IPS-NIHi7 (cell line): ENCODE measurements around the gene PRDX2.

Experiments used
- DNase-seq: peaks from one replicate; pipeline ENCODE4 v3.0.0; 2012; ENCODE audit warnings: mixed read lengths; ENCODE audit errors: extremely low spot score

Gene PRDX2

DNA sequence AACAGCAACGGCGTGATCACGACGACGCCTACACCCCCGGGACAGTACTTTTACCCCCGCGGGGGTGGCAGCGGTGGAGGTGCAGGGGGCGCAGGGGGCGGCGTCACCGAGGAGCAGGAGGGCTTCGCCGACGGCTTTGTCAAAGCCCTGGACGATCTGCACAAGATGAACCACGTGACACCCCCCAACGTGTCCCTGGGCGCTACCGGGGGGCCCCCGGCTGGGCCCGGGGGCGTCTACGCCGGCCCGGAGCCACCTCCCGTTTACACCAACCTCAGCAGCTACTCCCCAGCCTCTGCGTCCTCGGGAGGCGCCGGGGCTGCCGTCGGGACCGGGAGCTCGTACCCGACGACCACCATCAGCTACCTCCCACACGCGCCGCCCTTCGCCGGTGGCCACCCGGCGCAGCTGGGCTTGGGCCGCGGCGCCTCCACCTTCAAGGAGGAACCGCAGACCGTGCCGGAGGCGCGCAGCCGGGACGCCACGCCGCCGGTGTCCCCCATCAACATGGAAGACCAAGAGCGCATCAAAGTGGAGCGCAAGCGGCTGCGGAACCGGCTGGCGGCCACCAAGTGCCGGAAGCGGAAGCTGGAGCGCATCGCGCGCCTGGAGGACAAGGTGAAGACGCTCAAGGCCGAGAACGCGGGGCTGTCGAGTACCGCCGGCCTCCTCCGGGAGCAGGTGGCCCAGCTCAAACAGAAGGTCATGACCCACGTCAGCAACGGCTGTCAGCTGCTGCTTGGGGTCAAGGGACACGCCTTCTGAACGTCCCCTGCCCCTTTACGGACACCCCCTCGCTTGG, 9.3 kb downstream of the PRDX2 start:
- no peak for DNase-seq

DNA sequence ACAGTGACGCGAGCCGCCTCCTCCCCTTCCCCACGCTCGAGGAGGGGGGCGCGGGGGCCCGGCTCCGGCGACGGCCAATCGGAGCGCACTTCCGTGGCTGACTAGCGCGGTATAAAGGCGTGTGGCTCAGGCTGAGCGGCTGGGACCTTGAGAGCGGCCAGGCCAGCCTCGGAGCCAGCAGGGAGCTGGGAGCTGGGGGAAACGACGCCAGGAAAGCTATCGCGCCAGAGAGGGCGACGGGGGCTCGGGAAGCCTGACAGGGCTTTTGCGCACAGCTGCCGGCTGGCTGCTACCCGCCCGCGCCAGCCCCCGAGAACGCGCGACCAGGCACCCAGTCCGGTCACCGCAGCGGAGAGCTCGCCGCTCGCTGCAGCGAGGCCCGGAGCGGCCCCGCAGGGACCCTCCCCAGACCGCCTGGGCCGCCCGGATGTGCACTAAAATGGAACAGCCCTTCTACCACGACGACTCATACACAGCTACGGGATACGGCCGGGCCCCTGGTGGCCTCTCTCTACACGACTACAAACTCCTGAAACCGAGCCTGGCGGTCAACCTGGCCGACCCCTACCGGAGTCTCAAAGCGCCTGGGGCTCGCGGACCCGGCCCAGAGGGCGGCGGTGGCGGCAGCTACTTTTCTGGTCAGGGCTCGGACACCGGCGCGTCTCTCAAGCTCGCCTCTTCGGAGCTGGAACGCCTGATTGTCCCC, 10.1 kb downstream of the PRDX2 start, which contains the start of gene JUNB:
JUNB (plus strand) TSS at position 142 of the 706 bp plus-strand sequence; CDS start at position 428, 286 bp downstream.
- peak; percentile 73 for DNase-seq

- DNase-seq = no peak
Measured at GRCh38 chr19:12790628-12791344, 10.8 kb downstream of the PRDX2 start.

DNA sequence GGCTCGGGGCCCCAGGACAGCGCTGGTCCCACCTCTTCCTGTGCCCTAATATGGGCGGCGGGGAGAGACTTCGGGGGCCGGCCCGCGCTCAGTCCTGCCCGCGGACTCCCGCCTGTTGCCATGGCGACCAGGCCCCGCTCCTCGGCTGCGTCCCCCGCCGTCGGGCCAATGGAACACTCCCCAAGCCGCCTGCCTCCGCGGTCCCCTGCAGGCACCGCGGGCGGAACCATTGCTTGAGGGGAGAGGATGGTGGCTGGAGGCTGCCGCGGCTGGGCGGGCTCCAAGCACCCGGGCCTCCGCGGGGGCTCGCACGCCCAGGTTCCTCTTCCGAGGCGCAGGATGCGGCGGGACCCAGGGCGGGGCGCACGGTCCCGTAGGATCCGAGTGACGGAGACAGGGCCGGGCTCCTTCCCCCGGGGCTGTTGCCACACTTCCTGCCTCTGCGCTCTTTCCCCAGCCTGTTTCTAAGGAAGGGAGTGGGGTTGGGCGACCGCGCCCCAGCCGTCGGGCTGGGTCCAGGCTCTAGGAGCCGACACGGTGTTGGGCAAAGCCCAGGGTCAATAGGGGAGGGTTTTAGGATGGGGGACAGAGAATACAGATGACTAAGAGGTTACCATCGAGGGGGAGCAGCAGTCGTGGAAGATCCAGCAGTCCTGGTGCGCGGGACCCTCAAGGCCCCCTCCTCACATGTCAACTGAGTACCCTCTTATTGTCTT, 11.5 kb downstream of the PRDX2 start:
- peak; percentile 92 for DNase-seq

GRCh38 chr19:12789098-12789903, 12.3 kb downstream of the PRDX2 start:
- no peak for DNase-seq

- no peak for DNase-seq
Measured at GRCh38 chr19:12788682-12789097, 12.9 kb downstream of the PRDX2 start.

DNA sequence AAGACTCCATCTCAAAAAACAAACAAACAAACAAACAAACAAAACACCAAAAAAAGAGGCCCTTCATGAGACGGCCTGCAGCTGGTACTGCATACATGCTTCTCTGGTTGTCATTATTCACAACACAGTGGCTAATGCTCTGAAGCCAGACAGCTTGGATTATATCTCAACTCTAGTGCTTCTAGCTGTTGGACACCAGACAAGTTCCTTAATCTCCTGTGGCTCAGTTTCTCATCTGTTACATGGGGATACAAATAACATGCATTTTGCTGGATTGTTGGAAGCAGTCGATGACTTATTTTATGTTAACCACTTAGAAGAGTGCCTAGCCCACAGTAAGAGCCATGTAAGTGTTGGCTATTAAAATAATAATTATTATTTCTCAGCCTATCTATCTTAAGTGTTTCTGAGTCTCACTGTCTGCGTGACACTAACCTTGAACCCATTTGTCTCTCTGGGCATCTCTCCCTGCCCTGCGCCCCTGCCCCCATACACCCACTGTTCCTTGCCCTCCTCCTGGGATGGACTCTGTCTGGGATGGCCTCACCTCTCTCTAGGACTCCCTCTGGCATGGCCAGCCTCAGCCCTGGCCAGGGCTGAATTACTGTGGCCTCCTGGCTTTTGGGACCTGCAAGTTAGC, 13.4 kb downstream of the PRDX2 start:
- DNase-seq = no peak

- no peak for DNase-seq
Measured at GRCh38 chr19:12787458-12787857, 14.1 kb downstream of the PRDX2 start.

- no peak for DNase-seq
Measured at GRCh38 chr19:12786952-12787351, 14.6 kb downstream of the PRDX2 start.

GRCh38 chr19:12786141-12786870, 15.3 kb downstream of the PRDX2 start:
- no peak for DNase-seq

DNA sequence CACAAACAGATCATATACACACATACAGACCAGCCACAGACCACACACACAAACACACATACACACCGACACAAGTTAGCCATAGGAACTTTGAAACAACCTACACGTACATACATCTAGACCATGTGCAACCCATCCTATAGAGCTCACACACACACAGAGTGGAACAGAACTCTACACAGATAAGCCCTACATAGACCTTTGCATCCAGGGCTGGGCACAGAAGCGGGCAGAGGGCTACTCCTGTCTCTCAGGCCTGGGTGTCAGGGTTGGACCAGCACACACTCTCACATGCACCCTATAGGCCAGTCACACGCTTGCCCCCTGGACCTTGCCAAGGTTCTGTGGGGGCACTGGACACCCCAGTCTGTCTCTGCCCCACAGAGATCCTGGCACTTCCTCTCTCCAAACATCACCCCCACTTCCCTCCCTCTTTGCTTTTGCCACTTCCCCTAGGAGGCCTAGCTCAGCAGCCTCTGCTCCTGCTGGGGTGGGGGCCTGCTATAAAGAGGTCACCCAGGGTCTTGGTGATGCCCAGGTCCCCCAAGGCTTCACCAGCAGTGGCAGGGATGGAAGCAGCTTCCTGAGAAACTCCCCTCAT, 16.1 kb downstream of the PRDX2 start:
- DNase-seq = no peak

DNA sequence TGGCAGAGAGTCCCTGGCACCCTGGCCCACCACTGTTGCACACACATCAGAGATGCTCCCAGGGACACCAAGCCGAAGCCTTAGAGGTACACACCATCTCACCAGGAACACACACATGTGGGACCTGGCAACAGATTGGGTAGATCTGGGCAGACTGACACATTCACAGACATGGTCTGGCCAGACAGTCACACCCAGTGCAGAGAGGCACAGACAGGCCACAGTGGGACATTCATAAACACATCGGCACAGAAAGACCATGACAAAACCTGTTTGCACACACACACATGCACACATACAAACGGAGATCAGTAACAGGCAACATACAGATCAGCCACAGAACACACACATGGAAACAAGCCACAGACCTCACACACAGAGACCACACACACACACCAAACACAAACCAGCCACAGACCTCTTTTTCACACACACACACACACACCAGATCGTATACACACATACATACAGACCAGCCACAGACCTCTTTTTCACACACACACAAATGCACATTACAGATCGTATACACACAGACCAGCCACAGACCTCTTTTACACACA, 16.6 kb downstream of the PRDX2 start:
- DNase-seq = no peak

- no peak for DNase-seq
Measured at GRCh38 chr19:12784394-12784870, 17.2 kb downstream of the PRDX2 start.

GRCh38 chr19:12783849-12784393, 17.7 kb downstream of the PRDX2 start:
- DNase-seq = no peak

DNA sequence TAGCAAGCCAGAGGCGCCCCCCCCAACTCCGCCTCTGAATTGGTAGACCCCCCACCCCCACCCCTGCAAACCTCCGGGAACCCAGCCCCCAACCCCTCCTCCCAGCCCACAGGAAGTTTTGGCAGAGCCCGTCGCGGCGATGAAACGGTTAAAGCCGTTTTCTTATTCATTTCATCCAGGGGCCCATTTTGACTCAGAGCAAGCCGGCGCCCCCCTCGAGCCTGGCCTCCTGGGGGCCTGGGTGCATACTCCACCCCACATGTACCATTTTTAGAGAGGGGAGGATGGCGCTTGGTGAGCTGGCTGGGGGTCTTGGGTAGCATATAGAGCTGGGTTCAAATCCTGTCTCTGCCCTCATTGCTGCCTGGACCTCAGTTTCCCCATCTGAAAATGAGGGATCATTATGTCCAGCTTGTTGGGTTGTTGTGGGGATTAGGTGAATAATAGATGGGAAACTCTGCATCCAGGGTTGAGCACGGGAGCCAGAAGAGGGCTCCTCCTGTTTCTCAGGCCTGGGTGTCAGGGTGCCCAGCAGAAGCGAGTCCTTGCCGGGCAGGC, 18.2 kb downstream of the PRDX2 start:
- DNase-seq = no peak

DNA sequence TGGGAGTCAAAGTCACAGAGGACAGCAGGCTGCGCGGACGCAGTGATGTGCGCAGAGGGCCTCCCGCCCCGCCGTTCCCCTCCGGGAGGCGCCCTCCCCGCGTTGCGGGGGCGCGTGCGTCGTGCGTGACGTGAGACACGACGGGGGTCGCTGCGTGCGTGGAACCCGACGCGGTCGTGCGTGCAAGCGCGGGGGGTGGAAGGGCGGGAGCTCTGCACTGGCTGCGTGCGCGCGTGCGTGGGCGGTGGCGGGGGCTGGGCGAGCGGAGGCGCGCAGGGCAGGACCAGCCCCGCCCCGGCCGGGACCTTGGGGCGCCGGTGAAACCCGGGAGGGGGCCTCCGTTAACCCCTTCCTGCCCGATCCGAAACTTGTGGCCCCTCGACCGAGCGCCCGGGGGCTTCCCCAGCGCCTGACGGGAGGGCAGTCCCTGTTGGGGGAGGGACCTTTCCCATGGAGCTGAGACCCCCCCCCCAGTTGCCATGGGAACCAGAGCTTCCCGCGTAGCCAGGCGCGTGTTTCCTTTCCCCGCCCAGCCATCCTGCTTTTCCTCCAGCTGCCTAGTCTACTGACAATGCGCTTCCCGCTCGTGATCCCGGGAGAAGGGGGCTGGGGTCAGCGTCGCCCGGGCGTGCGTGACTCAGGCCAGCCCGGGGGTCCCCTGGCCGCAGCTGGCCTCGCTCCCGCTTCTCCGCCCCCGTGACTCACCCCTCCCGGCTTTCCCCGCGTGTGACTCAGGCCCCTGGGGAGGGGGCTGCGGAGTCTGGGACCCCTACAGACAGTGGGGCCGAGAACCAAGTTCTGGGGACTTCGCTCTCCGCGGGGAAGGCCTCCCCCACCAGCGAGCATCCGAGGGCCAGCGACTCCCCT, 18.9 kb downstream of the PRDX2 start:
- no peak for DNase-seq

- DNase-seq = no peak
Measured at GRCh38 chr19:12782174-12782423, 19.5 kb downstream of the PRDX2 start.
